Prostate gland (tissue), 2 donors: ENCODE measurements around the gene PHF23.

Source experiments
- POLR2A ChIP-seq: fragments of 450-650 bp; IDR thresholded peaks from one replicate; pipeline ENCODE4 v1.6.1; 2016; ENCODE audit warnings: antibody characterized with exemption, mild to moderate bottlenecking
- TF ChIP-seq, protein P1 (sequence below), 4 experiments: fragments of 200-600 bp in 2 of 4; fragments of 450-650 bp in 2 of 4; sonication (generic) in 2 of 4; IDR thresholded peaks; 1 replicate in 3 of 4; 2 replicates in 1 of 4; pipeline ENCODE4 v1.5.1; 2016 to 2019; ENCODE audit warnings: antibody characterized with exemption in 4 of 4, mild to moderate bottlenecking in 2 of 4, moderate library complexity in 2 of 4

DNA sequence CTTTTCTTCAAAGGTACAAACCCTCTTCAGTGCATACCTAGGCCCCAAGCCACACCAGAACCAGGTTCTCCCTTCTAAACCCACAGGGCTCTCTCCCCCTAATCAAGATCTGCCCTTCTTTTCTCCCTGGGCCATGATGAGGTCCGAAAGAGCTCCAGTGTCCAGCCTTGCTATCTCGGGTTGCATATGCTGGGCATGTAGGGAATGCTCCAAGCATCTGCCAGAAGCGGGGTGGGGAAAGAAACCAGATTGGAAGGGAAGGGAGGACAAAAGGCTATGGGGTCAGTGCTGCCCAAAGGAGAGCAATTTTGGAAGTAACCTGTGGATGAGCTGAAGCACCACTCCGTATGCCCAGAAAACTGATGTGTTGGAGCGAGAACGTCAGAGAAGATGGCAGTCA, 10.0 kb upstream of the PHF23 start:
- TF ChIP-seq, protein P1, sequence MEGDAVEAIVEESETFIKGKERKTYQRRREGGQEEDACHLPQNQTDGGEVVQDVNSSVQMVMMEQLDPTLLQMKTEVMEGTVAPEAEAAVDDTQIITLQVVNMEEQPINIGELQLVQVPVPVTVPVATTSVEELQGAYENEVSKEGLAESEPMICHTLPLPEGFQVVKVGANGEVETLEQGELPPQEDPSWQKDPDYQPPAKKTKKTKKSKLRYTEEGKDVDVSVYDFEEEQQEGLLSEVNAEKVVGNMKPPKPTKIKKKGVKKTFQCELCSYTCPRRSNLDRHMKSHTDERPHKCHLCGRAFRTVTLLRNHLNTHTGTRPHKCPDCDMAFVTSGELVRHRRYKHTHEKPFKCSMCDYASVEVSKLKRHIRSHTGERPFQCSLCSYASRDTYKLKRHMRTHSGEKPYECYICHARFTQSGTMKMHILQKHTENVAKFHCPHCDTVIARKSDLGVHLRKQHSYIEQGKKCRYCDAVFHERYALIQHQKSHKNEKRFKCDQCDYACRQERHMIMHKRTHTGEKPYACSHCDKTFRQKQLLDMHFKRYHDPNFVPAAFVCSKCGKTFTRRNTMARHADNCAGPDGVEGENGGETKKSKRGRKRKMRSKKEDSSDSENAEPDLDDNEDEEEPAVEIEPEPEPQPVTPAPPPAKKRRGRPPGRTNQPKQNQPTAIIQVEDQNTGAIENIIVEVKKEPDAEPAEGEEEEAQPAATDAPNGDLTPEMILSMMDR (IDR thresholded peaks at IDR 0.05), result no peak
- TF ChIP-seq POLR2A, result no peak
